ENCODE results near the gene RAP2A. TPM values are rescaled to one million over a fixed set of nuclear protein-coding genes. Genes with fewer than 3 reads are reported as not detected.

RAP2A gene
- polyA plus RNA-seq (ENCODE audit: insufficient read depth in 1 of 5, insufficient read length in 5 of 5, low replicate concordance in 1 of 5) = 10 to 100 TPM; 37.7 to 54.7 (median 45.7) TPM
- long read RNA-seq, donor 1, full-length matches to known transcripts = 19 of 19 reads
- long read RNA-seq, donor 1, partial matches to known transcripts = 0 of 19 reads
- long read RNA-seq, donor 1, other reads (novel, unspliced or antisense) = 0 of 19 reads
- long read RNA-seq, donor 2, full-length matches to known transcripts = 16 of 16 reads
- long read RNA-seq, donor 2, partial matches to known transcripts = 0 of 16 reads
- long read RNA-seq, donor 2, other reads (novel, unspliced or antisense) = 0 of 16 reads
- long read RNA-seq, donor 3, full-length matches to known transcripts = 11 of 85 reads
- long read RNA-seq, donor 3, partial matches to known transcripts = 74 of 85 reads
- long read RNA-seq, donor 3, other reads (novel, unspliced or antisense) = 0 of 85 reads
- long read RNA-seq, donor 4, full-length matches to known transcripts = 10 of 10 reads
- long read RNA-seq, donor 4, partial matches to known transcripts = 0 of 10 reads
- long read RNA-seq, donor 4, other reads (novel, unspliced or antisense) = 0 of 10 reads
- long read RNA-seq, donor 5, full-length matches to known transcripts = 17 of 17 reads
- long read RNA-seq, donor 5, partial matches to known transcripts = 0 of 17 reads
- long read RNA-seq, donor 5, other reads (novel, unspliced or antisense) = 0 of 17 reads
- long read RNA-seq, donor 6, full-length matches to known transcripts = 26 of 26 reads
- long read RNA-seq, donor 6, partial matches to known transcripts = 0 of 26 reads
- long read RNA-seq, donor 6, other reads (novel, unspliced or antisense) = 0 of 26 reads
- long read RNA-seq, donor 7, full-length matches to known transcripts = 22 of 45 reads
- long read RNA-seq, donor 7, partial matches to known transcripts = 23 of 45 reads
- long read RNA-seq, donor 7, other reads (novel, unspliced or antisense) = 0 of 45 reads
- long read RNA-seq, donor 8, full-length matches to known transcripts = 5 of 5 reads
- long read RNA-seq, donor 8, partial matches to known transcripts = 0 of 5 reads
- long read RNA-seq, donor 8, other reads (novel, unspliced or antisense) = 0 of 5 reads

- DNase-seq = peak; percentile 91 to 93
Observed at GRCh38 chr13:97433727-97434396, at the start of gene RAP2A. Gene RAP2A, plus strand, starts transcription at chr13:97434169. Its CDS starts 302 bp downstream, at chr13:97434471.

GRCh38 chr13:97384371-97384770 lies 49.6 kb upstream of the RAP2A start:
- no peak for DNase-seq

- no peak for DNase-seq
Observed at GRCh38 chr13:97385146-97385545, 48.8 kb upstream of the RAP2A start.

- DNase-seq = no peak
Observed at GRCh38 chr13:97385854-97386253, 48.1 kb upstream of the RAP2A start.

GRCh38 chr13:97386801-97387484 lies 47.0 kb upstream of the RAP2A start:
- no peak for DNase-seq

GRCh38 chr13:97387485-97387839 lies 46.5 kb upstream of the RAP2A start:
- no peak for DNase-seq

GRCh38 chr13:97387890-97388289 lies 46.1 kb upstream of the RAP2A start:
- no peak for DNase-seq

GRCh38 chr13:97388373-97388772 lies 45.6 kb upstream of the RAP2A start:
- no peak for DNase-seq

GRCh38 chr13:97390941-97391600 lies 42.9 kb upstream of the RAP2A start:
- DNase-seq = no peak

- no peak for DNase-seq
Observed at GRCh38 chr13:97392020-97392419, 41.9 kb upstream of the RAP2A start.

- no peak for DNase-seq
Observed at GRCh38 chr13:97394542-97394941, 39.4 kb upstream of the RAP2A start.

- DNase-seq = no peak
Observed at GRCh38 chr13:97395447-97396136, 38.4 kb upstream of the RAP2A start.

- no peak for DNase-seq
Observed at GRCh38 chr13:97397267-97397666, 36.7 kb upstream of the RAP2A start.

GRCh38 chr13:97401421-97401820 lies 32.5 kb upstream of the RAP2A start:
- DNase-seq = no peak

GRCh38 chr13:97403893-97404750 lies 29.8 kb upstream of the RAP2A start:
- DNase-seq = no peak

GRCh38 chr13:97407540-97407939 lies 26.4 kb upstream of the RAP2A start:
- DNase-seq = no peak

- no peak for DNase-seq
Observed at GRCh38 chr13:97408938-97409337, 25.0 kb upstream of the RAP2A start.

GRCh38 chr13:97411984-97412383 lies 22.0 kb upstream of the RAP2A start:
- DNase-seq = no peak

- DNase-seq = no peak
Observed at GRCh38 chr13:97413694-97414093, 20.3 kb upstream of the RAP2A start.

All from right lung (tissue), 10 donors.